ENCODE results near the gene TOM1L2. TPM values are rescaled to one million over a fixed set of nuclear protein-coding genes. Genes with fewer than 3 reads are reported as not detected.
A peak's percentile ranks its signal among the peaks of the same experiment; 100 is the strongest.

The TOM1L2 gene
- polyA plus RNA-seq, 1 donor from 2014 or later: 40.9 TPM

DNA sequence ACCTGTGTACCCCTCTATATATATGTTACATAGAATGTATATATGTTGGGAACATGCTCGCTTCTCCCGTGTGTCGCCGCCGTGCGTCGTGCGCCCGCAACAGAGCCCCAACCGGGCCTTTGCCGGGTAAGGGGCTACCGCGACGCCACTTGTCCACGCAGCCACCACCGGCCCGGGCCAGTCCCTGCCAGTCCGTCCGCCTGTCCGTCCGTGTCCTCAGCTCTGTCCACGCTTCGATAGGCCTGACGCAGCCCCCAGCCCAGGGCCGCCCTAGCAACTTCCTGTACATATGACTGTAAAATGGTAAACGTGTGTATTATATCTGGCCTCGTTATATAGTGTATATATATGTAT lies 161.3 kb downstream of the TOM1L2 start:
- Histone ChIP-seq H3K36me3 (ENCODE audit: insufficient read depth, low read length) (no peaks in the 10 kb centered on the region), H3K27me3 (ENCODE audit: insufficient read depth, low read depth, low read length) (no peaks in the 10 kb centered on the region), H3F3A (ENCODE audit: insufficient read depth, low read length, poor library complexity, severe bottlenecking) (no peaks in the 10 kb centered on the region), H3K4me3 (ENCODE audit: low read length) (no peak overlapping the region), H2AFZ (ENCODE audit: low read depth, low read length) (no peak overlapping the region), H3K9me2 (ENCODE audit: insufficient read depth, low read length) (no peaks in the 10 kb centered on the region), H3K4me2 (ENCODE audit: low read length) (no peak overlapping the region), H3K27ac (ENCODE audit: low read length) (no peak overlapping the region), H4K20me1 (ENCODE audit: insufficient read depth) (no peaks in the 10 kb centered on the region), H3K9me3 (ENCODE audit: low read length) (no peaks in the 10 kb centered on the region), H3K79me2 (replicated peaks; ENCODE audit: insufficient read depth, low read length) (no peaks in the 10 kb centered on the region), H3K9ac (ENCODE audit: low read length) (no peak overlapping the region)
- TF ChIP-seq, protein P1, sequence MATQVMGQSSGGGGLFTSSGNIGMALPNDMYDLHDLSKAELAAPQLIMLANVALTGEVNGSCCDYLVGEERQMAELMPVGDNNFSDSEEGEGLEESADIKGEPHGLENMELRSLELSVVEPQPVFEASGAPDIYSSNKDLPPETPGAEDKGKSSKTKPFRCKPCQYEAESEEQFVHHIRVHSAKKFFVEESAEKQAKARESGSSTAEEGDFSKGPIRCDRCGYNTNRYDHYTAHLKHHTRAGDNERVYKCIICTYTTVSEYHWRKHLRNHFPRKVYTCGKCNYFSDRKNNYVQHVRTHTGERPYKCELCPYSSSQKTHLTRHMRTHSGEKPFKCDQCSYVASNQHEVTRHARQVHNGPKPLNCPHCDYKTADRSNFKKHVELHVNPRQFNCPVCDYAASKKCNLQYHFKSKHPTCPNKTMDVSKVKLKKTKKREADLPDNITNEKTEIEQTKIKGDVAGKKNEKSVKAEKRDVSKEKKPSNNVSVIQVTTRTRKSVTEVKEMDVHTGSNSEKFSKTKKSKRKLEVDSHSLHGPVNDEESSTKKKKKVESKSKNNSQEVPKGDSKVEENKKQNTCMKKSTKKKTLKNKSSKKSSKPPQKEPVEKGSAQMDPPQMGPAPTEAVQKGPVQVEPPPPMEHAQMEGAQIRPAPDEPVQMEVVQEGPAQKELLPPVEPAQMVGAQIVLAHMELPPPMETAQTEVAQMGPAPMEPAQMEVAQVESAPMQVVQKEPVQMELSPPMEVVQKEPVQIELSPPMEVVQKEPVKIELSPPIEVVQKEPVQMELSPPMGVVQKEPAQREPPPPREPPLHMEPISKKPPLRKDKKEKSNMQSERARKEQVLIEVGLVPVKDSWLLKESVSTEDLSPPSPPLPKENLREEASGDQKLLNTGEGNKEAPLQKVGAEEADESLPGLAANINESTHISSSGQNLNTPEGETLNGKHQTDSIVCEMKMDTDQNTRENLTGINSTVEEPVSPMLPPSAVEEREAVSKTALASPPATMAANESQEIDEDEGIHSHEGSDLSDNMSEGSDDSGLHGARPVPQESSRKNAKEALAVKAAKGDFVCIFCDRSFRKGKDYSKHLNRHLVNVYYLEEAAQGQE (IDR thresholded peaks at IDR 0.05; ENCODE audit: borderline replicate concordance): no peak
- TF ChIP-seq EP300 (conservative IDR thresholded peaks at IDR 0.05; ENCODE audit: poor library complexity, severe bottlenecking) (no peak), POLR2AphosphoS5 (IDR thresholded peaks at IDR 0.05) (no peak), EZH2 (IDR thresholded peaks at IDR 0.05; ENCODE audit: borderline replicate concordance, insufficient read depth, low read length, poor library complexity, severe bottlenecking) (no peak), SMC3 (conservative IDR thresholded peaks at IDR 0.05; ENCODE audit: poor library complexity) (no peak), TAF1 (IDR thresholded peaks at IDR 0.05; ENCODE audit: low read depth) (no peak), MXI1 (conservative IDR thresholded peaks at IDR 0.05; ENCODE audit: poor library complexity, severe bottlenecking) (no peak), RAD21 (conservative IDR thresholded peaks at IDR 0.05) (no peak)
- TF ChIP-seq, protein P2, sequence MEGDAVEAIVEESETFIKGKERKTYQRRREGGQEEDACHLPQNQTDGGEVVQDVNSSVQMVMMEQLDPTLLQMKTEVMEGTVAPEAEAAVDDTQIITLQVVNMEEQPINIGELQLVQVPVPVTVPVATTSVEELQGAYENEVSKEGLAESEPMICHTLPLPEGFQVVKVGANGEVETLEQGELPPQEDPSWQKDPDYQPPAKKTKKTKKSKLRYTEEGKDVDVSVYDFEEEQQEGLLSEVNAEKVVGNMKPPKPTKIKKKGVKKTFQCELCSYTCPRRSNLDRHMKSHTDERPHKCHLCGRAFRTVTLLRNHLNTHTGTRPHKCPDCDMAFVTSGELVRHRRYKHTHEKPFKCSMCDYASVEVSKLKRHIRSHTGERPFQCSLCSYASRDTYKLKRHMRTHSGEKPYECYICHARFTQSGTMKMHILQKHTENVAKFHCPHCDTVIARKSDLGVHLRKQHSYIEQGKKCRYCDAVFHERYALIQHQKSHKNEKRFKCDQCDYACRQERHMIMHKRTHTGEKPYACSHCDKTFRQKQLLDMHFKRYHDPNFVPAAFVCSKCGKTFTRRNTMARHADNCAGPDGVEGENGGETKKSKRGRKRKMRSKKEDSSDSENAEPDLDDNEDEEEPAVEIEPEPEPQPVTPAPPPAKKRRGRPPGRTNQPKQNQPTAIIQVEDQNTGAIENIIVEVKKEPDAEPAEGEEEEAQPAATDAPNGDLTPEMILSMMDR (IDR thresholded peaks at IDR 0.05; ENCODE audit: poor library complexity, severe bottlenecking): no peak

DNA sequence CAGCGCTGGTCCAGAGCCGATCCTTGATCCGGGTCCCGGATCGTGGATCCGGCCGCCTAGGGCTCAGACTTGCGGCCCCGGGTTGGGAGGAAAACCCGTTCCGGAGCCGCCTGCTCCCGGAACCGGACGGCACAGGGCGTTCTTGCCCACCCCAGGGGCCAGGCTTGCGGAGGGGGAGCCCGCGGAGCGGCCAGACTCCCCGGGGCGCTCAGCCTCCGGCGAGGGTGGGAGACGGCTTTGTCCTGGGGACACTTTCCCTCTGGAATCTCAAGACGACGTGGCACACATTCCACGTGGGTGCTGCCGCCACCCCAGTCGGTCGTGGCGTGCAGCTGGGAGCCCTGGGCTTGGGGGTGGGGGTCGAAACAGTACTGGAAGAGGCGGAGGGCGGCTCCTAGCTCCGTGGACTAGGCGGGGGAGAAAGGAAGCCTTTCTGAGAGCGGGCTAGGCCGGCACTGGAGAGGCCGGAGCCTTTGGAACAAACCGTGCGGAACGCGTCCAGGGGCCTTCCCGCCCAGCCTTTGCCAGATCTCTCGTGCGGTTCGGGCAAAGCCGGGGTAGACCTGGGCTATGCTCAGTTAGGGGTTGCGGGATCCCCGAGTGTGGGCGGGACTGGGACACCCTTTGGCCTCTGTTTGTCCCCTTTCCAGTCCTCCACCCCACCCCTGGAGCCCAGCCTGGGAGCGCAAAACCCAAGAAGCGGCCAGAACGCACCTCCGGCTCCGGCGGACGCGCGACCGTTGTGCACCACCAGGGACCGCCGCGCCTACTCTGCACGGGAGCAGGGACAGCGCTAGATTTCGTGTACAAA lies 161.9 kb downstream of the TOM1L2 start:
- Histone ChIP-seq H3K27ac (ENCODE audit: low read length) (no peak overlapping the region), H3K4me3 (ENCODE audit: low read length) (no peak overlapping the region), H3K9me3 (ENCODE audit: low read length) (no peaks in the 10 kb centered on the region), H4K20me1 (ENCODE audit: insufficient read depth) (no peaks in the 10 kb centered on the region), H3K9me2 (ENCODE audit: insufficient read depth, low read length) (no peaks in the 10 kb centered on the region), H2AFZ (ENCODE audit: low read depth, low read length) (no peak overlapping the region), H3K4me2 (ENCODE audit: low read length) (no peak overlapping the region), H3K9ac (ENCODE audit: low read length) (no peak overlapping the region), H3F3A (ENCODE audit: insufficient read depth, low read length, poor library complexity, severe bottlenecking) (no peaks in the 10 kb centered on the region), H3K79me2 (replicated peaks; ENCODE audit: insufficient read depth, low read length) (no peaks in the 10 kb centered on the region), H3K27me3 (ENCODE audit: insufficient read depth, low read depth, low read length) (no peaks in the 10 kb centered on the region), H3K36me3 (ENCODE audit: insufficient read depth, low read length) (no peaks in the 10 kb centered on the region)
- TF ChIP-seq EP300 (conservative IDR thresholded peaks at IDR 0.05; ENCODE audit: poor library complexity, severe bottlenecking) (no peak), SMC3 (conservative IDR thresholded peaks at IDR 0.05; ENCODE audit: poor library complexity) (peak; percentile 22)

Measured in neural cell (in vitro differentiated cells).